HG02885 (cell line): Measurements from ENCODE around the gene ARHGAP12.
"Not testable (repeated sequence)": the region's sequence is repeated elsewhere in the genome, so short reads cannot be mapped to it uniquely, and the experiment has no call there.

Experiments used
- ATAC-seq: cut with Tn5 transposase; IDR thresholded peaks from one replicate; pipeline ENCODE4 v1.9.1; 2021; ENCODE audit warnings: mild to moderate bottlenecking; ENCODE audit not compliant: unreplicated experiment, poor library complexity

The ARHGAP12 gene

DNA sequence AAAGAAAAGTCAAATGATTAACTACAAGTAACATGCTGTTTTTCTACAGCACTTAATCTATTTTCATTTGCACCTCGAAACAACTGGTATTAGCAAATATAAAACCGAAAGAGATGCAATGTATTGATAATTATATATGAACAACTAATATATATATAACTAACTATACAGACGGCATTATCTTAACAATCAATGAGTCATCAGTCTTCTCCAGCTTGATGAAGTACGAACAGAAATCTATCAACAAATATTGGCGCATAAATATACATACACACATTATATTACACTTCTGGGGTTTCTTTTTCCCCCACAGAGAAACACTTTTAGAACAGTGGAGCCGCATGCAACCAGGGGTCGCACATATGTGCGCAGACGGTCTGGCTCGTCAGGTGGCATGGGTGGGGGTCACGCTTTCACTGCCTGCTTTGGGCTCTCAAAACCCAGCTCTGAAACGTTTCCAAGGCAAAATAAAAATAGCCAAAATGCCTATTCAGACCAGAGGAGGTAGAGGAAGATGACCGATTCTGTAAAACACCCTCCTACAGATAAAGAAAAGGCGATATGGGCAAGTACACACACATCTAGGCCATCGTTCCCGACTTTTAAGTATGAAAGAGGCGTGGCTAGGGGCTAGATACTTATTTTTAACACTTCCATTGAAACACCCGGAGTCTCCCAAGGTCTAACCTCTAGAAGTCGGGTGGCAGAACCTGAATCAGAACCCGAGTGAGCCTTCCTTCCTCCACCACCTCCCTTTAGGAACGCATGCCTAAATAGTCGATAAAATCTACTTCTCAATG, 1.7 kb downstream of the ARHGAP12 start:
- ATAC-seq, result no peak

- ATAC-seq, result no peak
These were observed 2.5 kb downstream of the ARHGAP12 start for GRCh38 chr10:31926160-31926559.

DNA sequence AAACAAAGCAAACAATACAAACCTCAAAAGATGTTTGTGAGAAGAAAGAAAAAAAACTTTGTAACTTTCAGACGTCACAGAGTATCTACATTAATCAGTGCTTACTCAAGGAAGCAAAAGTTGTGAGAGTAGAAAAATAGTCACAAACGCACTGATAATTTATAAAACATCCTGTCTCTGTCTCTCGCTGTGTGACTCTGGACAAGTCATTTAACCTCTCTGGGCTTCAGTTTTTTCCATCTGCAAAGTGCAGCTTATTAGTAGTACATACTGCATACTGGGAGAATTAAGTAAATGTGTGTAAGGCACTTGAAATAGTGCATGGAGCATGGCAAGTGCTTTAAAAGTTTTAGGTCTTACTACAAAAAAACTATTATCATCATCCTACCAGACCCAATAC, 3.8 kb downstream of the ARHGAP12 start:
- ATAC-seq, result no peak

DNA sequence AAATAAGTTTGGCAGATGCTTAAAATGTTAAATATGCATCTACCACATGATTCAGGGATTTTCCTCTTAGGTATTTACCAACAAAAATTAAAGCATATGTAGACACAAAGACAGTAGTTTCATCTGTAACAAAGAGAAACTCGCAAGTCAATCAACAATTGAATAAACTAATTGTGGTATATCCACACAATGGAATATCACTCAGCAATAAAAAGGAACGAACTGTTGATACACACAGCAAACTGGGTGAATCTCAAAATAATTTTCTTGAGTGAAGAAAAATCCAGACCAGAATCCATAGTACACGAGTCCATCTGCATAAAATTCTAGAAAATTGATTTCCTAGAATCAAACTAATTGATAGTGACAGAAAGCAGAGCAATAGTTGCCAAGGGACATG, 5.2 kb downstream of the ARHGAP12 start:
- ATAC-seq, result no peak

GRCh38 chr10:31921031-31921430, 7.6 kb downstream of the ARHGAP12 start:
- peak; percentile 80 for ATAC-seq

DNA sequence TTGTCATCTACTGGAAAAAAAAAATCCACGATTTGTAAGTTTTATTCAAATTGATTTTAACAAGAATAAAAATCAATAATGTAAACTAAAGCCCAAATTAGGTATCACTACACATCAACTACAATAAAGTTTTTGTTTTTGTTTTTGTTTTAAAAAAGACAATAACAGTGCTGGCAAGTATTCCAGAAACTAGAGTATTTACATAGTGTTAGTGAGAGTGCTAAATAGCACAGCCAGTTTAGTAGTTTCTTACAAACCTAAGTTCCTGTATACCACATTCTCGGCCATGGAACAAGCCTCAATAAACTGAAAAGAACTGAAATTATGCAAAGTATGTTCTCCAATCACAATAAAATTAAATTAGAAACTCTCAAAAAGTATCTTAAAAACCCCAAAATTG, 8.1 kb downstream of the ARHGAP12 start:
- peak; percentile 57 for ATAC-seq

- no peak for ATAC-seq
These were observed 9.8 kb downstream of the ARHGAP12 start for GRCh38 chr10:31918671-31919409.

DNA sequence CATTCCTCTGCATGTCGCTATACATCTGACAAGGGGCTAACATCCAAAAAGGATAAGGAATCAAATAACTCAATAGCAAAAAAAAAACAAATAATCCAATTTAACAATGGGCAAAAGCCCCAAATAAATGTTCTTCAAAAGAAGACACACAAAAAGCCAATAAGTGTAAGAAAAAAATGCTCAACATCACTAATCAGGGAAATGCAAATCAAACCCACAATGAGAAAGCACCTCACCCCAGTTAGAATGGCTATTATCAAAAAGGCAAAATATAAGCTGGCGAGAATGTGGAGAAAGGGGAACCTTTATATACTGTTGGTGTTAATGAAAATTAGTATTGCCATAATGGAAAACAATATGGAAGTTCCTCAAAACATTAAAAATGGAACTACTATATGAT, 14.3 kb downstream of the ARHGAP12 start:
- ATAC-seq, result no peak

DNA sequence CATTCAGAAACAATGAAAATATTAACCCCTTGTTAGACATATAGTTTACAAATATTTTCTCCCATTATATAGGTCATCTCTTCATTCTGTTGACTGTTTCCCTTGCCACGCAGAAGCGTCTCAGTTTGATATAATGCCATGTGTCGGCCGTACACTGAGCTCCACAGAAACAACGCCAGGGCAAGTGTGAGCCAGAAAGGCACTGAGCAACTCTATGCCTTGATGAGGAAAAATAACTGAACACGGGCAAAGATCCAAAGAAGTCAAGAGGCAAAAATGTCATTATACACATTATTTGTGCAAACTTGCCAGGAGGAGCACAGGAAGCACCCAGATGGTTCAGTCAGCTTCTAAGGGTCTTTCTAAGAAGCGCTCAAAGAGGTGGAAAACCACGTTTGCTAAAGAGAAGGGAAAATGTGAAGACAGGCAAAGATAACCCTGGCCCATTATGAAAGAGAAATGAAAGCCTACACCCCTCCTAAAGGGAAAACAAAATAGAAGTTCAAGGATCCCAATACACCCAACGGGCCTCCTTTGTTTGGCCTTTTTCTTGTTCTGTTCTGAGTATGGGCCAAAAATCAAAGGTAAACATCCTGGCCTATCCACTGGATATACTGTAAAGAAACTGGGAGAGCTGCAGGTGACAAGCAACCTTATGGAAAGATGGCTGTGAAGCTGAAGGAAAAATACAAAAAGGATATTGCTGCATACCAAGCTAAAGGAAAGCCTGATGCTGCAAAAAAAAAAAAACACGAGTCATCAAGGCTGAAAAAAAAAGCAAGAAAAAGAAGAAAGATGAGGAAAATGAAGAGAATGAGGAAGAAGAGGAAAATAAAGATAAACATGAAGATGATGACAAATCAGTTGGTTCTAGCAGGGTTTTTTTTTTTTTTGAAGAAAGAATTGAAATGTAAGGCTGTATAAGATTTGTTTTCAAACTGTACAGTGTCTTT, 15.5 kb downstream of the ARHGAP12 start:
- ATAC-seq, result no peak

DNA sequence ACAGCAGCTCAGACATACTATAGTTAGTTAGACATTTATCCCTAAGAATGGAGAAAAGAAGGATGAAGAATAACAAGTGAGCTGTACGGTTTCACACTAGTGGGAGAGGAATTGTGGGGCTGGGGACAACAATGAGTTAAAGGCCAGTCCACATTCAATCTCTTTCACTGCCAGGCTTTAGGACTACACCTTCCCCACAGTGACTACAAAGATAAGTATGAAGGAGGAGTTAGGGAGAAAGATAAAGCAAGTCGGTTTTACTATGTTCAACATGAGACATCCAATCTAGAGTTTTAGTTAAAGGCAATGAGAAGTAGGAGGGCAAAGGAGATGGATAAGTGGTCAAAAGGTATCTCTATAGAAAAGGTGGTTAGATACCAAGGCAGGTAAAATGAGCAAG, 16.3 kb downstream of the ARHGAP12 start:
- no peak for ATAC-seq

- ATAC-seq, result no peak
These were observed 18.6 kb downstream of the ARHGAP12 start for GRCh38 chr10:31910016-31910415.

DNA sequence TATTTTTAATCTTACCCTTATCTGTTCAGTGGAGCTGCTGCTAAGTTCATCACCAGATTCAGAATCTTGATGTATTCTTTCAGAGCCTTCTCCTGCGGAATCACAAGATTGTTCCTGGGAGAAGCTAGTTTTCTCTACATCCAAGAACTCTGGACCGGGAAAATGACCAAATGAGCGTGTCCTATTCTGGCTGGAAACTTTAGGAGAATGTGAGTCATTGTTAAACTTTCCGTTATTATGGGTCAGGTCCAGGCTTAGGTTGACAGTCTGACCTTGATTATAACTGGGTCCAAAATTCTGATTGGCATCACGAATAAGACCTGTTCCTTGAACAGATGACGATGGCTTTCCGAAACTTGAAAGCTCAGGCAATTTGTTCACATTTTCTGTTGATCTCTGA, 20.5 kb downstream of the ARHGAP12 start:
- ATAC-seq, result no peak

GRCh38 chr10:31906039-31906438, 22.6 kb downstream of the ARHGAP12 start:
- ATAC-seq, result no peak

DNA sequence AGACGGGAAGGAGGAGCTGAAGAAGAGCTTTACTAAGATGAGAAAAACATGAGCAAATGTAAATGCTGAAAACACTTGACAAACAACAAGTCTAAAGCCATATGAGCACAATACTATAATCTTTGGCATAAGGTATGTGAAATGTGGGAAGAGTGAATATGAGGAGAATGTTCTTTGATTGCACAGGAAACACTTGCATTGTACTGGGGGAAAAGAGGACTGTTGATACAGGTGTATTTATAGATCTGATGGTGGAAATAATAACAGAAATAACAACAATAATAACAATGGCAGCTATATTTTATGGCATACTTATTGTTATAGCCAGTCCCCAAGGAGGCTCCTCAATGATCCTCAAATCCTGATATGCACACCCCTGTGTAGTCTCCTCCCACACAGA, 23.0 kb downstream of the ARHGAP12 start:
- no peak for ATAC-seq

DNA sequence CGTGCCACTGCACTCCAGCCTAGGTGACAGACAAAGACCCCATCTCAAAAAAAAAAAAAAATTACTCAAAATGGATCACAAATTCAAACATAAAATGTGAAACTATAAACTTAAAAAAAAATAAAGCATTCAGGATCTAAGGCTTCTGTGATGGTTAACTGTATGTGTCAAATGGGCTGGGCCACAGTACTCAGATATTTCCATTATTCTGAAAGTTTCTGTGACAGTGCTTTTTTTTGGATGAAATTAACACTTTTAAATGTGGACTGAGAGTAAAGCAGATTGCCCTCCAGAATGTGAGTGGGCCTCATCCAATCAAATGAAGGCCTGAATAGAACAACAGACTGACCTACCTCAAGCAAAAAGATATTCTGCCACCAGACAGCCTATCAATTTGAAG, 26.0 kb downstream of the ARHGAP12 start:
- no peak for ATAC-seq

DNA sequence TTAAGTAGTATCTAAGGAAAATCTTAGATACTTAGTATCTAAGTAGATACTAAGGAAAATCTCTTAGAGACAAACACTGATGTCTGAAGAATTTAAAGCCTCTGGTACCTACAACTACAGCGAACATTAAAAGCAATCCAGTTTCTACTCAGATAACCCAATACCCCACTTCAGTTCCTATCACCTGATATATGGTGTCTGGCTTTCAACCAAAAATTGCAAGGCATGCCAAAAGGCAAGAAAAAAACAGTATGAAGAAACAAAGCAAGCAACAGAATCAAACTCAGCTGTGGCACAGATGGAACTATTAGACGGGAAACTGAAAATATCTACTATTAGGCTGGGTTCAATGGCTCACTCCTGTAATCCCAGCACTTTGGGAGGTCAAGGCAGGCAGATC, 31.1 kb downstream of the ARHGAP12 start:
- ATAC-seq, result no peak

DNA sequence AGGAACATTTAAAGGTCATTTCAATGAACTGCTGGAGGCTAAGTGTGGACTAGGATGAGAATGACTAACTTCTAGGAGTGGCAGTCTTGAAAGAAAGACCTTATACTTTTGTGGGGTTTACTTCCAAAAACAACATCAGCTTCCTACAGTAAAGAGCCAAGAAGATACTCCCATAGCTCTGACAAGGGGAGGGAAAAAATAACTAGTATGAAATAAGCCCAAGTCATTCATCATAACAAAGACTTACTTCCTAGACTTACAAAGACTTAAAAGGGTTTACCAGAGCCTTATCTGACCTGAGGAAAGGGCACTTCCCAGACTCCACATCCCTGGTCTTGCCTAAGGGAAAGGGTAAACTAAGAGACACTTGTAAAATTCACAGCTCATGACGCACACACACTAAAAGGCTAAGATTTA, 31.7 kb downstream of the ARHGAP12 start:
- no peak for ATAC-seq

GRCh38 chr10:31895722-31896121, 32.9 kb downstream of the ARHGAP12 start:
- not testable (repeated sequence) for ATAC-seq

DNA sequence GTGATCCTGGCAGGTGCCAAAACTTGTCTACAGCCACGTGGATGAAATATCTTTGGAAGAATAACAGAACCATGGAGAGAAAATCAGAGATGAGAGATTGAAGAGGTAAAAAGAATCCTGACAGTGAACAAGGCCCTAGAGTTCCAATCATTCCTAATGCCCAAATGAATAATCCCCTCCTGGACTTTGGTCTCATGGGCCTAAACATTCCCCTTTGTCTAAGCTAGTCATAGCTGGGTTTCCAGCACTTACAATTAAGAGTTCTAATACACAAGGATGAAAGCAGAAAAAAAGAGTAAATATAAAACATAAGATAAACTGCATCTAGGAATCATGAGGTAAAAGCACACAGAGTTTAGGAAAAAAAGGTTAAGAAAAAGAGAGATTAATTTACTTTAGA, 40.2 kb downstream of the ARHGAP12 start:
- ATAC-seq, result no peak

- ATAC-seq, result no peak
These were observed 40.8 kb downstream of the ARHGAP12 start for GRCh38 chr10:31887850-31888249.

DNA sequence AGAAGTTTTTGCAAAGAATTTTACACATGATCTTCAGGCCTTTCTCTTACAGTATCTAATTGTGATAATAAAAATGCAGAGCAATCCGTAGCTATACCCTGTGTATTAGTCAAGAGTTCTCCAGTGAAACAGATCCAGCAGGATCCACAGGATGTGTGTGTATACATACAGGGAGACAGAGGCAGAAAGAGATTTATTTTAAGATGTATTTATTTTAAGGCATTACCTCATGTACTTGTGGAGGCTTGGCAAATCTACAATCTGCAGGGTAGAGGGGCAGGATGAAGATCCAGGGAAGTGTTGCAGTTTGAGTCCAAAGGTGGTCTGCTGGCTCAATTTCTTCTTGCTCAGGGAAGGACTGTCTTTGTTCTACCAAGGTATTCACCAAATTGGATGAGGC, 41.7 kb downstream of the ARHGAP12 start:
- ATAC-seq, result no peak
